Measurements from ENCODE around the gene YIPF6. TPM values are rescaled to one million over a fixed set of nuclear protein-coding genes. Genes with fewer than 3 reads are reported as not detected.
A peak's percentile ranks its signal among the peaks of the same experiment; 100 is the strongest.
"Not testable (repeated sequence)": the region's sequence is repeated elsewhere in the genome, so short reads cannot be mapped to it uniquely, and the experiment has no call there.

The YIPF6 gene
- total RNA-seq, 2 donors from 2014 or later: 20.1 to 23.4 TPM

GRCh38 chrX:68511255-68511654, 12.4 kb downstream of the YIPF6 start:
- TF ChIP-seq, protein P1, sequence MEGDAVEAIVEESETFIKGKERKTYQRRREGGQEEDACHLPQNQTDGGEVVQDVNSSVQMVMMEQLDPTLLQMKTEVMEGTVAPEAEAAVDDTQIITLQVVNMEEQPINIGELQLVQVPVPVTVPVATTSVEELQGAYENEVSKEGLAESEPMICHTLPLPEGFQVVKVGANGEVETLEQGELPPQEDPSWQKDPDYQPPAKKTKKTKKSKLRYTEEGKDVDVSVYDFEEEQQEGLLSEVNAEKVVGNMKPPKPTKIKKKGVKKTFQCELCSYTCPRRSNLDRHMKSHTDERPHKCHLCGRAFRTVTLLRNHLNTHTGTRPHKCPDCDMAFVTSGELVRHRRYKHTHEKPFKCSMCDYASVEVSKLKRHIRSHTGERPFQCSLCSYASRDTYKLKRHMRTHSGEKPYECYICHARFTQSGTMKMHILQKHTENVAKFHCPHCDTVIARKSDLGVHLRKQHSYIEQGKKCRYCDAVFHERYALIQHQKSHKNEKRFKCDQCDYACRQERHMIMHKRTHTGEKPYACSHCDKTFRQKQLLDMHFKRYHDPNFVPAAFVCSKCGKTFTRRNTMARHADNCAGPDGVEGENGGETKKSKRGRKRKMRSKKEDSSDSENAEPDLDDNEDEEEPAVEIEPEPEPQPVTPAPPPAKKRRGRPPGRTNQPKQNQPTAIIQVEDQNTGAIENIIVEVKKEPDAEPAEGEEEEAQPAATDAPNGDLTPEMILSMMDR (IDR thresholded peaks at IDR 0.05): peak; percentile 69 to 91
- H3K4me1 ChIP-seq: peaks cover 0 to 9% of the 10 kb centered on the region in 2 donors
- H3K4me3 ChIP-seq: no peak overlapping the region
- no peaks in the 10 kb centered on the region for H3K27me3 ChIP-seq
- no peak for DNase-seq (ENCODE audit: low spot score)
- no peak overlapping the region for H3K27ac ChIP-seq
- peaks cover 19% of the 10 kb centered on the region for H3K36me3 ChIP-seq
- H3K9me3 ChIP-seq: no peaks in the 10 kb centered on the region

DNA sequence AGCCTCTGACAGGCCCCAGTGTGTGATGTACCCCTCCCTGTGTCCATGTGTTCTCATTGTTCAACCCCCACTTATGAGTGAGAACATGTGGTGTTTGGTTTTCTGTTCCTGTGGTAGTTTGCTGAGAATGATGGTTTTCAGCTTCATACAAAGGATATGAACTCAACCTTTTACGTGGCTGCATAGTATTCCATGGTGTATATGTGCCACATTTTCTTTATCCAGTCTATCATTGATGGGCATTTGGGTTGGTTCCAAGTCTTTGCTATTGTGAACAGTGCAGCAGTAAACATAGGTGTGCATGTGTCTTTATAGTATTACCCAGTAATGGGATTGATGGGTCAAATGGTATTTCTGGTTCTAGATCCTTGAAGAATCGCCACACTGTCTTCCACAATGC, 25.8 kb downstream of the YIPF6 start:
- H3K4me1 ChIP-seq; DNase-seq (ENCODE audit: low spot score); H3K27ac ChIP-seq; H3K4me3 ChIP-seq; H3K27me3 ChIP-seq; H3K9me3 ChIP-seq: not testable (repeated sequence)
- peaks cover 22% of the 10 kb centered on the region for H3K36me3 ChIP-seq

DNA sequence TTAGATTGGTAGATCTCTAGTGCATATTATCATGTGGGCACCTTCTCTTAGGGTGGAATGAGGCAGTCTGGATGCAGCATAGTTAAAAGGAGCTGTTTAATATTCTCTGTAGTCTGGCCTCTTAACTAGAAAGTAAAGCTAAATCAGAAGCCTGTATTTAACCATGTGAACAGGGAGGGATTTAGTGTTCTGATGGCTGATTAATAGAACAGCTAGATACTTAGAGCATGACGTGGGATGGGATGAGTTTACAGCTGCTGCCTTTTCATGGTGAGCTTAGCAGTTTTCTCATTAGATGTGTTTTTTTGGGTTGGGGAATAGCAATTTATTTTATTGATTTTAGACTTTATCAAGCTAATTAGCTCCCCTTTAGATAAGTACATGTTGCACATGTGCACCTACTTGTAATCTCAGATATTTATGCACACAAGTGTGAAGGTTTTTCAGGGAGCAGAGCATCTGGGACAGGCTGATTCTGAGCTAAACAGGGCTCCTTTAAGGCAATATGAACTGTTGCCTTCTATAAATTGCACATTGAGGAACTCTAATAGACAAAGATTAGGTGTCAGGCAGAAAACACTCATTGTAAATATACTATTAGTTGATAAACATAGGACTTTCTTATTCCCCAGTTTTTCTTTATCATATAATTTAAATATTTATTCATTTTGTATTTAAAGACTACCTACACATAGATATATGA, 34.1 kb downstream of the YIPF6 start:
- Histone ChIP-seq H3K4me3 (no peak overlapping the region), H3K27ac (no peak overlapping the region), H3K9me3 (peaks cover 0 to 1% of the 10 kb centered on the region in 2 donors), H3K36me3 (peaks cover 6% of the 10 kb centered on the region), H3K27me3 (no peaks in the 10 kb centered on the region), H3K4me1 (no peaks in the 10 kb centered on the region)
- DNase-seq (ENCODE audit: low spot score): no peak
- TF ChIP-seq, protein P1 (IDR thresholded peaks at IDR 0.05): no peak

DNA sequence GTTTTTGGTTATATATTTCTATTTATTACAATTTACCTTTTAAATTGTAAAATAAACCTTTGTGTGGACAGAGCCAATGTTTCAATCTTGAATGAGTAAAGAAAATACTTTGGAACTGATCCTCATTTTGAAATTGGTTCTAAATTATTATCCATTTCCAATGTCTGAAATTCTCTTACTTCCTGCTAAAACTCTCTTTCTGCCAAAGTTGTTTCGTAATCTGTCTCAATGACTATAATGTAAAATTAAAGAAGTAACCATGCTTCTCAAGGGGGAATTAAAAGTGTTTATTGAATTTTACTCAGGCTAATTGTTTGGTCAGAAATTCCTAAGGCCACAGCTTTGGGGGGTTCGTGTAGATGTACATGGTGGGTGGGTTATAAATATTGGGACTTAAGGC, 34.8 kb downstream of the YIPF6 start:
- Histone ChIP-seq H3K27me3 (no peaks in the 10 kb centered on the region), H3K4me1 (no peaks in the 10 kb centered on the region), H3K9me3 (peaks cover 0 to 3% of the 10 kb centered on the region in 2 donors), H3K27ac (no peak overlapping the region), H3K36me3 (peaks cover 6% of the 10 kb centered on the region), H3K4me3 (no peak overlapping the region)
- TF ChIP-seq, protein P1 (IDR thresholded peaks at IDR 0.05): no peak
- DNase-seq (ENCODE audit: low spot score): no peak

DNA sequence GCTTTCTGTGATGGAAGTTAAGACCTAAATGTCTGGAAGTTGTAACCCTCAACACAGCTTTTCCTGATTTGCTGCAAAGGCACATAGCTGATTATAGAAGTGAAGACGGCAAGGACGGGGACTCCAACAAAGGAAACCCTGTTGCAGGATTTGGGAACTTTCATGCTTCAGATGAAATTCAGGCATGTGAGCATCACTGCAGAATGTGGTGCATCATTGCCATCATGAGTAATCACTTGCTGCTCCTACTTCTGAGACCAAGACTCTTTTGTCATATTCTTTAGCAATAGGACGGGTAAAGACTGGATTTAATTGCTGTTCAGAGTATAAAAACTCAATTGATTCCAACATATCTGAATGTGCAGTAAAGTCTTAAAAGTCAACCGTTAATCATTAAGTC, 35.8 kb downstream of the YIPF6 start:
- Histone ChIP-seq H3K36me3 (peaks cover 6% of the 10 kb centered on the region), H3K27ac (no peak overlapping the region), H3K4me3 (no peak overlapping the region), H3K9me3 (peaks cover 0 to 3% of the 10 kb centered on the region in 2 donors), H3K27me3 (no peaks in the 10 kb centered on the region), H3K4me1 (no peaks in the 10 kb centered on the region)
- no peak for DNase-seq (ENCODE audit: low spot score)
- TF ChIP-seq, protein P1 (IDR thresholded peaks at IDR 0.05): no peak

- DNase-seq (ENCODE audit: low spot score): no peak
These were observed 37.6 kb downstream of the YIPF6 start for GRCh38 chrX:68536429-68536828.

More at GRCh38 chrX:68536429-68536828, 37.6 kb downstream of the YIPF6 start:
- TF ChIP-seq, protein P1 (IDR thresholded peaks at IDR 0.05): no peak
- Histone ChIP-seq H3K27me3 (no peaks in the 10 kb centered on the region), H3K9me3 (peaks cover 0 to 3% of the 10 kb centered on the region in 2 donors), H3K4me3 (no peak overlapping the region), H3K27ac (no peak overlapping the region), H3K36me3 (peaks cover 5% of the 10 kb centered on the region), H3K4me1 (no peaks in the 10 kb centered on the region)
